SW 1271 (cell line): Measurements from ENCODE around the gene BMP6.

Experiments
- DNase-seq, 2 experiments: peaks; one replicate each; lab custom pipeline; 2025; lab: John Stamatoyannopoulos, UW

Gene BMP6

GRCh38 chr6:7828124-7828523, 102.2 kb downstream of the BMP6 start:
- no peak for DNase-seq

- DNase-seq = no peak
Measured at GRCh38 chr6:7832904-7833750, 107.2 kb downstream of the BMP6 start.

GRCh38 chr6:7833751-7834070, 107.8 kb downstream of the BMP6 start:
- DNase-seq = no peak

- DNase-seq = no peak
Measured at GRCh38 chr6:7836371-7837026, 110.6 kb downstream of the BMP6 start.

GRCh38 chr6:7841781-7842468, 116.0 kb downstream of the BMP6 start:
- DNase-seq = no peak

GRCh38 chr6:7846966-7847818, 121.3 kb downstream of the BMP6 start:
- no peak for DNase-seq

DNA sequence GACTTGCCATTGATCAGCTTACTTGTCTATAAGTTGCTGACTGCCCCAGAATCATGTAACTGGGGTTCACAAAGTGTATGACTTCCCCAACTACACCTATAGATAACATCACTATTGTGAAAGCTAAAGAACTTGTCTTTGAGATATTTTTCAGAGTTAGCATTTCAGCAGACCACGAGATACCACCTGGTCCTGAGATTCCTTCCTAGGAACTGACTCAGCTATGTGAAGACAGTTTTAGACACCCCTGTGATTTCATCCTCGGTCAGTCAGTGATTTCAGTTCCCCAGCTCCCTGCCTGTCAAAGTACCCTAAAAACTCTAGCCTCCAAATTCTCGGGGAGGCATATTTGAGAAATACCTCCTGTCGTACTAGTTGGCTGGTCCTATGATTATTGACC, 122.3 kb downstream of the BMP6 start:
- no peak for DNase-seq

DNA sequence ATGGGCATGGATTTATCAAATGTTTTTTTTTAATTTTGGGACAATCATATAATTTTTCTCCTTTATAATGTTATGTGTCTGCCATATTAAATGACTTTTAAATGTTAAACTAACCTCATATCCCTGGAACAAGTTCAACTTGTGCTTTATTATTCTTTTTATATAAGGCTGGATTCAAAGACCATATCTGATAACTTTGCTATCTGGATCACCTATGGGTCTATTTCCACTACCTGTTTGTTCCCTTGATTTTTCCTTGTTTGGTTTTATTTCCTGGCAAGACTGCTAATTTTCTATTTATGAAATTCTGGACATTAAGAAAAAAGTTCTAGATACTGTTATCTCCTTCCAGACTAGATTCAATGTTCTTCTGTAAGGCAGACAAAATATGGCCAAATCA, 125.9 kb downstream of the BMP6 start:
- DNase-seq = no peak

DNA sequence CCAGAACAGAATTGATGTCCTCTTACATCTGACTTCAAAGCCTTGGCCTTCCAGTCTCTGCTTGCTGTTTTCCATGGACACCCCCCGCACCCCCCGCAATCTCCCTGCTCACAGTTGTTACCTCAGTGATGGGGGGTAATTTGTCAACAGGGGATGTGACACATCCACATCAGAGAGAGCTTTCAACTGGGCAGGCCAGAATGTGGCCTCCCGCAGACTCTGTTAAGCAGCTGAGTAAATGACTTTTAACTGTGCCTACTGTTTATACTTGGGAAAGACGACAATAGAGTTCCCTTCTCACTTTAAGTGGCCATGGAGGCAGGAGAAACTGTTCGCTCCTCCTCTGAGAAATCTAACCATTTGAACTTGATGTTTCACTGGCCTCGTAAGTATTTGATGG, 133.7 kb downstream of the BMP6 start:
- DNase-seq = no peak

DNA sequence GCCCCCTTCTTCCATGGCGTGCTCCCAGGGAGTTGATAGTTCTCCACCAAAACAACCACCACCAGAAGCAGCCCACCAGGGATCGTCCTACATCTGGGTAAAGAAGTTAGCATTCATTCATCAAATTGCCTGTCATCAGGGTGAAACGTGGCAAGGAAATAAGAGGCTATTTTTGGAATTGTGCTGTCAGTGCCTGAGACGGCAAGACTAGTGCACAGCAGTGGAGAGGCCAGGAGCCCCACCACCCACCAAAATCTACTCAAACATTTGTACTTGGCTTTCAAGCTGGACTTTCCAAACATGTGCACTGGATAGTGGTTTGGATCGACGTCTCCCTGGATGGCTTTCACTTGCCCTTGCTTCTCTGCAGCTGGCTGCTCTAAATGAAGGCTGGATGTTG, 139.9 kb downstream of the BMP6 start:
- DNase-seq = no peak

- no peak for DNase-seq
Measured at GRCh38 chr6:7866526-7866925, 140.6 kb downstream of the BMP6 start.

- no peak for DNase-seq
Measured at GRCh38 chr6:7868926-7869325, 143.0 kb downstream of the BMP6 start.

DNA sequence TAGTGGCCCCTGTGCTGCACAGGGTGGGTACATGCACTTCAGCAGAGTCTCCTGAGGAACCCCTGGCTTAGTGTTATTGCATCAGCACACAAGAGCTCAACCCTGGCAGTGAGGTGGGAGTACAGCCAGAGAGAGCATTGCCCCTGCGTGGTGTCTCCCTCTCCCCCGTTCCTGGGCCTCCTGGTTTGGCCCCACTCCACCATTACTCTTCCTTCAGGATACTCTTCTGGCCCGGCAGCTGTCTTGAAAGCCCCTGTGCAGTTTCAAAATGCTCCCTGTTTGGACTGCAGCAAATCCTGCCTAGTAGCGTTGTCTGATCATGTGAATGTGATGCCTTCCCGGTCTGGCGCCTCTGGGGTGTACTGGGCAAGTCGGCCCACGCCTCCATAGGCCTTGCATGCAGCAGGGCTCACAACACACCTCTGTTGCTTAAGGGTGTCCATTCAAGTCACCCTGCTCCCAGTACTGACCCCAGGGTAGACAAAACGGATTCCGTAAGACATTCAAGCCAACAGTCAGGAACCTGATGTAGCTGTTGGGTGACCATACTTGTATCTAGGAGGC, 152.6 kb downstream of the BMP6 start:
- DNase-seq = no peak

- no peak for DNase-seq
Measured at GRCh38 chr6:7879043-7879442, 153.1 kb downstream of the BMP6 start.

GRCh38 chr6:7879579-7879978, 153.7 kb downstream of the BMP6 start:
- no peak for DNase-seq

- DNase-seq = no peak
Measured at GRCh38 chr6:7879980-7880717, 154.2 kb downstream of the BMP6 start.

DNA sequence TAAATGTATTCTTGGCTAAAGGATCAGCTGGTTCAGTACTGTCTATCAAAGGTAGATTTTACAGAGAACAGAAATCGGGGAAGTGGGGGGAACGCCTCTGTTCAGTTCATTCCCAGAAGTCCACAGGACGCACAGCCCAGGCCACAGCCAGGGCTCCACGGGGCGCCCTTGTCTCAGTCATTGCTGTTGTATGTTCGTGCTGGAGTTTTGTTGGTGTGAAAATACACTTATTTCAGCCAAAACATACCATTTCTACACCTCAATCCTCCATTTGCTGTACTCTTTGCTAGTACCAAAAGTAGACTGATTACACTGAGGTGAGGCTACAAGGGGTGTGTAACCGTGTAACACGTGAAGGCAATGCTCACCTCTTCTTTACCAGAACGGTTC, 154.8 kb downstream of the BMP6 start:
- DNase-seq = no peak

DNA sequence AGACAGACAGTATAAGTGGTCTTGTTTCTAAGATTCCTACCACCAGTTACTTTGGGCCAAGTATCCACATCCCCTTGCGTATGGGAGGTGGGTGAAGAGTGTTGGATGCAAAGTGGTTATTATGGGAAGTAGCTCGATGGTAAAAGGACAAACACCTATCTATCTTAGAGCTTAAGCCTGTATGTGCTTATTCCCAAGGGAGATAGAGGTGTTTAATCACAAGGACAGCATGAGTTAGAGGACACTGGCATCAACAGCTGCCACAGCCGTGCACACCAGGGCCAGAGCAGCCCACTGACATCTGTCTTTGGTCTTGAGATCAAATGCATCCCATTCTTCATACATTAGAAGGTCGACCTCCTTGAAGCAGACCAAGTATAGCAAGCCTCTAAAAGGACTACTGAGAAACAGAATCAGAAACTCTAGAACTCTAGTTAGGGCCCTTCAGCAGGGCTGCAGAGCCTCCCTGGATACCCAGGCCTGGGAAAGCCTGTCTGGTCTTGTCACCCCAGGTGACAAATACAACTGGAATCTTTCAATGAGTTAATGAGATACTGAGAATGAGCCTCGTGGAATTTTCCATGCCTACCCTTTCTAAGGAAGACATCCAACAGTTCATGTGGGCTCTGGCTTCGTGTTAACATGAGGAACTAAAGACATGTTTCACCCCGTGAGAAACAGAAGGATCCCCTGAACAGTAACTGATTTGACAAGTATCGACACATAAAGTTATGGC, 156.0 kb downstream of the BMP6 start:
- DNase-seq = no peak

- no peak for DNase-seq
Measured at GRCh38 chr6:7882505-7883257, 156.8 kb downstream of the BMP6 start.

- no peak for DNase-seq
Measured at GRCh38 chr6:7883381-7883780, 157.5 kb downstream of the BMP6 start.
